HepG2 (cell line): ENCODE measurements around the gene GRB7. TPM values are rescaled to one million over a fixed set of nuclear protein-coding genes. Genes with fewer than 3 reads are reported as not detected.
A peak's percentile ranks its signal among the peaks of the same experiment; 100 is the strongest.

ENCODE experiments used
- CENPX ChIP-seq: sonication (generic); formaldehyde crosslinking; IDR thresholded peaks from 2 replicates; pipeline ENCODE4 v1.9.0; 2021; ENCODE audit warnings: mild to moderate bottlenecking, missing genetic modification reagents, moderate library complexity
- CHCHD3 ChIP-seq: sonication (generic); formaldehyde crosslinking; IDR thresholded peaks from 2 replicates; pipeline ENCODE4 v1.8.0; 2022; ENCODE audit warnings: mild to moderate bottlenecking, missing genetic modification reagents, moderate library complexity
- ELF4 ChIP-seq: sonication (generic); formaldehyde crosslinking; IDR thresholded peaks from 2 replicates; pipeline ENCODE4 v1.5.0; 2020; ENCODE audit warnings: missing genetic modification reagents, mild to moderate bottlenecking, moderate library complexity, borderline replicate concordance
- GATAD1 ChIP-seq: IDR thresholded peaks from 2 replicates; pipeline ENCODE4 v1.6.1; 2016; ENCODE audit warnings: missing genetic modification reagents, missing compliant biosample characterization
- HNRNPK ChIP-seq: fragments of 200-400 bp; formaldehyde crosslinking; IDR thresholded peaks from 2 replicates; pipeline ENCODE4 v1.6.1; 2018; ENCODE audit warnings: low read length, low read depth, moderate library complexity, mild to moderate bottlenecking; ENCODE audit not compliant: poor library complexity, severe bottlenecking
- HOXA5 ChIP-seq: sonication (generic); formaldehyde crosslinking; IDR thresholded peaks from 2 replicates; pipeline ENCODE4 v1.4.0; 2020; ENCODE audit warnings: missing genetic modification reagents
- LBX2 ChIP-seq: sonication (generic); formaldehyde crosslinking; IDR thresholded peaks from 2 replicates; pipeline ENCODE4 v1.5.0; 2020; ENCODE audit warnings: missing genetic modification reagents, mild to moderate bottlenecking, borderline replicate concordance
- MXD3 ChIP-seq: IDR thresholded peaks from 2 replicates; pipeline ENCODE4 v1.6.1; 2016; ENCODE audit warnings: mild to moderate bottlenecking, missing biosample characterization, missing genetic modification reagents
- PHB2 ChIP-seq: fragments of 450-650 bp; IDR thresholded peaks from 2 replicates; pipeline ENCODE4 v1.6.1; 2018; ENCODE audit not compliant: partially characterized antibody
- REXO4 ChIP-seq: sonication (generic); formaldehyde crosslinking; IDR thresholded peaks from 2 replicates; pipeline ENCODE4 v1.8.0; 2022; ENCODE audit warnings: missing genetic modification reagents, mild to moderate bottlenecking, borderline replicate concordance
- SMC3 ChIP-seq: IDR thresholded peaks from 2 replicates; pipeline ENCODE4 v1.6.1; 2011; ENCODE audit warnings: low read length, improper control_type of control experiment
- ZBTB21 ChIP-seq: sonication (generic); formaldehyde crosslinking; IDR thresholded peaks from 2 replicates; pipeline ENCODE4 v1.4.0; 2020; ENCODE audit warnings: missing genetic modification reagents
- ZFP36L2 ChIP-seq: sonication (generic); formaldehyde crosslinking; IDR thresholded peaks from 2 replicates; pipeline ENCODE4 v1.4.0; 2020; ENCODE audit warnings: missing genetic modification reagents
- ZNF253 ChIP-seq: sonication (generic); formaldehyde crosslinking; IDR thresholded peaks from 2 replicates; pipeline ENCODE4 v1.8.0; 2022; ENCODE audit warnings: mild to moderate bottlenecking, missing genetic modification reagents, borderline replicate concordance
- ZNF44 ChIP-seq: sonication (generic); formaldehyde crosslinking; IDR thresholded peaks from 2 replicates; pipeline ENCODE4 v1.5.1; 2020; ENCODE audit warnings: mild to moderate bottlenecking, missing genetic modification reagents
- ZNF574 ChIP-seq: sonication (generic); formaldehyde crosslinking; IDR thresholded peaks from 2 replicates; pipeline ENCODE4 v1.4.0; 2020; ENCODE audit warnings: missing genetic modification reagents
- ZNF781 ChIP-seq: sonication (generic); formaldehyde crosslinking; IDR thresholded peaks from 2 replicates; pipeline ENCODE4 v1.5.1; 2020; ENCODE audit warnings: borderline replicate concordance, mild to moderate bottlenecking, missing genetic modification reagents; ENCODE audit errors: not compliant biosample characterization
- ZSCAN31 ChIP-seq: sonication (generic); formaldehyde crosslinking; IDR thresholded peaks from 2 replicates; pipeline ENCODE4 v1.5.0; 2020; ENCODE audit warnings: low read depth, mild to moderate bottlenecking, missing genetic modification reagents
- polyA plus RNA-seq, 8 experiments: library from polyadenylated mRNA; depleted of rRNA in 3 of 8; stranded (reverse) in 7 of 8; unstranded in 1 of 8; fragments of >200 nt; fragmentation: Illumina TruSeq in 4 of 8; extraction: Trizol in 4 of 8; gene quantifications; 2 replicates each; pipeline versions ENCODE4 v1.2.1 to v1.2.3, GENCODE V29; 2011 to 2016; ENCODE audit warnings: low read depth in 4 of 8, missing spikeins in 1 of 8, mixed read lengths in 1 of 8; ENCODE audit not compliant: insufficient read depth in 1 of 8
- total RNA-seq, 5 experiments: library from RNA; depleted of rRNA; stranded (reverse); fragments of >200 nt; fragmentation: Illumina TruSeq; extraction: Trizol; gene quantifications; 2 replicates each; pipeline ENCODE4 v1.2.3, GENCODE V29; 2016; ENCODE audit warnings: low read depth in 1 of 5
- TF ChIP-seq, protein P1 (sequence below): sonication (generic); formaldehyde crosslinking; IDR thresholded peaks from 2 replicates; pipeline ENCODE4 v1.4.0; 2020; ENCODE audit warnings: missing genetic modification reagents, low read depth, mild to moderate bottlenecking, borderline replicate concordance
- TF ChIP-seq, protein P2 (sequence below): sonication (generic); formaldehyde crosslinking; IDR thresholded peaks from 2 replicates; pipeline ENCODE4 v1.4.0; 2020; ENCODE audit warnings: missing genetic modification reagents, borderline replicate concordance

Gene GRB7
- total and polyA plus RNA-seq, 2 of the 13 experiments (the other 11 are each of a cell fraction or from before 2014, with no cell fraction given): 60.2 to 77.7 TPM

DNA sequence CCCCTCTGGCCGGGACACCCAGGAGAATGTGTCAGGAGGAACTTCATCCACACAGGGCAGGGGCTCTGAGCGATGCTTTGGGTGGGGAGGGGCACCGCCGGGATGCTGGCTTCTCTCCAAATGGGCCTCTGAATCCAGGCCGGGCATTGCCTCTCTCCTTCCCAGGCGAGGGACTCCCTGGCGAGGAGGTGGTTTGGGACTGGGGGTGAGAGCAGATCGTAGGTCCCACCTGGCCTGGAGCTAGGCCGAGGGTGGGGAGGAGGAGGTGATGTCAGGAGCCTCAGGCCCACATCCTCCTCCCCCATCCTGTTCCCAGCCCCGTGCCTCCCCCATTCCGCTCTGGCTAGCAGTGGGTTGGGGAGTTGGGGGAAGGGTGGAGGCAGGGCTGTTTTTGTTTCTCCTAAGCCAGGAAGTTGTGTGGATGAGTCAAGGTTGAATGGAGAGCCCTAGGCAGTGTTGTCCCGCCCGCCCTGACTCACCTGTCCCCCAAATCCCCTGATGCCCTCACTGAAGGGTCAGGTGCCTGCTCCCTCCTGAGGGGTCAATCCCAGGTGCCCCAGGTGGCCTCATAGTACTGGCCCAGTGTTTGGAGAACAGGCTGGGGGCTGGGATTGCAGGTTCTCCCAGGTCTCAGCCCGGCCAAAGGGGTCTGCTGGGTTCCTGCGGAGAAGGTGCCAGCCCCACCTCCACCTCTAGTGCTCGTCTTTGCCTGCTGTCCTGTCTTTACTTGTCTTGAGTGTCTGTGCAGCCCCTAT is 2.8 kb downstream of the GRB7 start (continued):
- TF ChIP-seq CENPX (CRISPR knock-in tag): no peak
- TF ChIP-seq ZNF44 (CRISPR knock-in tag): no peak
- TF ChIP-seq ZBTB21 (CRISPR knock-in tag): no peak
- TF ChIP-seq MXD3 (CRISPR knock-in tag): 0 out of 2 replicates have a peak, but pooled peaks have one; percentile 23
- TF ChIP-seq SMC3: no peak
- TF ChIP-seq, protein P1, sequence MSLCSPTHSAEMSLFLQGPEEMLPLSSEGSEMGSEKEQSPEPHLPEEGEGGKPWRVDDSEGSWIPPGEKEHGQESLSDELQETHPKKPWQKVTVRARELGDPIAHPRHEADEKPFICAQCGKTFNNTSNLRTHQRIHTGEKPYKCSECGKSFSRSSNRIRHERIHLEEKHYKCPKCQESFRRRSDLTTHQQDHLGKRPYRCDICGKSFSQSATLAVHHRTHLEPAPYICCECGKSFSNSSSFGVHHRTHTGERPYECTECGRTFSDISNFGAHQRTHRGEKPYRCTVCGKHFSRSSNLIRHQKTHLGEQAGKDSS (CRISPR knock-in tag): peak; percentile 51; the same call in 1 of the 2 replicates
- no peak for TF ChIP-seq CHCHD3 (CRISPR knock-in tag)
- no peak for TF ChIP-seq ZNF253 (CRISPR knock-in tag)
- peak; percentile 54; the same call in 1 of the 2 replicates for TF ChIP-seq GATAD1 (CRISPR knock-in tag)
- no peak for TF ChIP-seq REXO4
- TF ChIP-seq ZNF574 (CRISPR knock-in tag): no peak
- no peak for TF ChIP-seq ELF4 (CRISPR knock-in tag)
- TF ChIP-seq ZSCAN31 (CRISPR knock-in tag): no peak
- no peak for TF ChIP-seq ZFP36L2 (CRISPR knock-in tag)
- TF ChIP-seq, protein P2, sequence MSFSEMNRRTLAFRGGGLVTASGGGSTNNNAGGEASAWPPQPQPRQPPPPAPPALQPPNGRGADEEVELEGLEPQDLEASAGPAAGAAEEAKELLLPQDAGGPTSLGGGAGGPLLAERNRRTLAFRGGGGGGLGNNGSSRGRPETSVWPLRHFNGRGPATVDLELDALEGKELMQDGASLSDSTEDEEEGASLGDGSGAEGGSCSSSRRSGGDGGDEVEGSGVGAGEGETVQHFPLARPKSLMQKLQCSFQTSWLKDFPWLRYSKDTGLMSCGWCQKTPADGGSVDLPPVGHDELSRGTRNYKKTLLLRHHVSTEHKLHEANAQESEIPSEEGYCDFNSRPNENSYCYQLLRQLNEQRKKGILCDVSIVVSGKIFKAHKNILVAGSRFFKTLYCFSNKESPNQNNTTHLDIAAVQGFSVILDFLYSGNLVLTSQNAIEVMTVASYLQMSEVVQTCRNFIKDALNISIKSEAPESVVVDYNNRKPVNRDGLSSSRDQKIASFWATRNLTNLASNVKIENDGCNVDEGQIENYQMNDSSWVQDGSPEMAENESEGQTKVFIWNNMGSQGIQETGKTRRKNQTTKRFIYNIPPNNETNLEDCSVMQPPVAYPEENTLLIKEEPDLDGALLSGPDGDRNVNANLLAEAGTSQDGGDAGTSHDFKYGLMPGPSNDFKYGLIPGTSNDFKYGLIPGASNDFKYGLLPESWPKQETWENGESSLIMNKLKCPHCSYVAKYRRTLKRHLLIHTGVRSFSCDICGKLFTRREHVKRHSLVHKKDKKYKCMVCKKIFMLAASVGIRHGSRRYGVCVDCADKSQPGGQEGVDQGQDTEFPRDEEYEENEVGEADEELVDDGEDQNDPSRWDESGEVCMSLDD (CRISPR knock-in tag): peak; percentile 34; the same call in 1 of the 2 replicates
- TF ChIP-seq ZNF781 (CRISPR knock-in tag): no peak
- no peak for TF ChIP-seq PHB2
- no peak for TF ChIP-seq HNRNPK
- TF ChIP-seq LBX2 (CRISPR knock-in tag): no peak
- 0 out of 2 replicates have a peak, but pooled peaks have one; percentile 10 for TF ChIP-seq HOXA5
